Neuronal stem cell (in vitro differentiated cells): ENCODE data around the gene STARD13.

Experiments
- DNase-seq: peaks from one replicate; pipeline ENCODE4 v3.0.0-alpha.2; 2013; ENCODE audit warnings: low spot score
- H2AFZ ChIP-seq: one replicate; pipeline ENCODE4 v1.6.1; 2013; ENCODE audit warnings: mild to moderate bottlenecking, low read length, inconsistent platforms
- H2AK5ac ChIP-seq: 2 replicates; pipeline ENCODE4 v1.6.1; 2013; ENCODE audit warnings: low read depth, mild to moderate bottlenecking, inconsistent platforms, low read length, moderate library complexity, mixed read lengths
- H2BK120ac ChIP-seq: 2 replicates; pipeline ENCODE4 v1.6.1; 2013; ENCODE audit warnings: low read depth, mild to moderate bottlenecking, inconsistent platforms, low read length, moderate library complexity, mixed read lengths
- H2BK12ac ChIP-seq: one replicate; pipeline ENCODE4 v1.6.1; 2013; ENCODE audit warnings: low read length, inconsistent platforms
- H2BK15ac ChIP-seq: 2 replicates; pipeline ENCODE4 v1.6.1; 2013; ENCODE audit warnings: mild to moderate bottlenecking, low read length, inconsistent platforms, mixed read lengths
- H2BK5ac ChIP-seq: one replicate; pipeline ENCODE4 v1.6.1; 2013; ENCODE audit warnings: inconsistent platforms, mild to moderate bottlenecking, low read length, moderate library complexity
- H3K14ac ChIP-seq: one replicate; pipeline ENCODE4 v1.6.1; 2013; ENCODE audit warnings: low read length, inconsistent platforms
- H3K18ac ChIP-seq: 2 replicates; pipeline ENCODE4 v1.6.1; 2013; ENCODE audit warnings: low read length, inconsistent platforms
- H3K23ac ChIP-seq: 2 replicates; pipeline ENCODE4 v1.6.1; 2013; ENCODE audit warnings: low read depth, mild to moderate bottlenecking, mixed read lengths, low read length, inconsistent platforms; ENCODE audit not compliant: poor library complexity
- H3K27ac ChIP-seq: replicated peaks from 3 replicates; pipeline ENCODE4 v1.5.1; 2013; ENCODE audit warnings: low read length, inconsistent platforms
- H3K27me3 ChIP-seq, 3 experiments: 2 replicates each; pipeline ENCODE4 v1.6.1; 2013; ENCODE audit warnings: low read length in 3 of 3, mild to moderate bottlenecking in 2 of 3, inconsistent platforms in 1 of 3, low read depth in 1 of 3, mixed read lengths in 1 of 3, moderate library complexity in 1 of 3; ENCODE audit not compliant: control insufficient read depth in 3 of 3, insufficient read depth in 3 of 3
- H3K36me3 ChIP-seq, 2 donors: replicated peaks in 1 of 2; 2 replicates each; pipeline ENCODE4 v1.6.1; 2013; ENCODE audit warnings: low read length in 2 of 2; ENCODE audit not compliant: control insufficient read depth in 2 of 2, insufficient read depth in 2 of 2
- H3K4ac ChIP-seq: 2 replicates; pipeline ENCODE4 v1.6.1; 2013; ENCODE audit warnings: inconsistent platforms, mild to moderate bottlenecking, low read length, moderate library complexity
- H3K4me1 ChIP-seq, 2 donors: 1 replicate in 1 of 2; 2 replicates in 1 of 2; pipeline ENCODE4 v1.6.1; 2013; ENCODE audit warnings: low read length in 2 of 2, low read depth in 1 of 2; ENCODE audit not compliant: control insufficient read depth in 2 of 2, insufficient read depth in 1 of 2
- H3K4me2 ChIP-seq: one replicate; pipeline ENCODE4 v1.6.1; 2013; ENCODE audit warnings: mild to moderate bottlenecking, low read length, inconsistent platforms; ENCODE audit not compliant: insufficient read depth, poor library complexity, severe bottlenecking
- H3K4me3 ChIP-seq, 2 donors: 2 replicates each; pipeline ENCODE4 v1.5.1; 2013; ENCODE audit warnings: low read length in 2 of 2, mild to moderate bottlenecking in 2 of 2, inconsistent platforms in 1 of 2, moderate library complexity in 1 of 2
- H3K79me1 ChIP-seq: one replicate; pipeline ENCODE4 v1.6.1; 2013; ENCODE audit warnings: low read depth, mild to moderate bottlenecking, inconsistent platforms, low read length, moderate library complexity
- H3K9ac ChIP-seq: one replicate; pipeline ENCODE4 v1.6.1; 2013; ENCODE audit warnings: mild to moderate bottlenecking, low read depth, low read length, inconsistent platforms; ENCODE audit not compliant: poor library complexity
- H3K9me3 ChIP-seq, 2 donors: replicated peaks in 1 of 2; 2 replicates each; pipeline versions ENCODE3 to v1.6.1; 2013; ENCODE audit warnings: low read length in 2 of 2, mild to moderate bottlenecking in 2 of 2, inconsistent platforms in 1 of 2, low read depth in 1 of 2, mixed read lengths in 1 of 2, moderate library complexity in 1 of 2; ENCODE audit not compliant: control insufficient read depth in 2 of 2, insufficient read depth in 1 of 2
- H4K8ac ChIP-seq: one replicate; pipeline ENCODE4 v1.6.1; 2013; ENCODE audit warnings: low read depth, mild to moderate bottlenecking, inconsistent platforms, low read length, moderate library complexity
- H4K91ac ChIP-seq: one replicate; pipeline ENCODE4 v1.6.1; 2013; ENCODE audit warnings: low read length, low read depth, mild to moderate bottlenecking, inconsistent platforms; ENCODE audit not compliant: poor library complexity
- WGBS, 2 donors: extraction: QIAGEN DNeasy Blood & Tissue Kit; methylation state at CpG; one replicate each; pipeline ENCODE4 v1.1.7; 2013; ENCODE audit warnings: missing lambda C conversion rate in 2 of 2, mixed read lengths in 1 of 2; ENCODE audit not compliant: insufficient read length in 2 of 2, insufficient replicate concordance in 1 of 2; ENCODE audit errors: extremely low coverage in 2 of 2; 5-methylcytosine and 5-hydroxymethylcytosine counted together

Gene STARD13

DNA sequence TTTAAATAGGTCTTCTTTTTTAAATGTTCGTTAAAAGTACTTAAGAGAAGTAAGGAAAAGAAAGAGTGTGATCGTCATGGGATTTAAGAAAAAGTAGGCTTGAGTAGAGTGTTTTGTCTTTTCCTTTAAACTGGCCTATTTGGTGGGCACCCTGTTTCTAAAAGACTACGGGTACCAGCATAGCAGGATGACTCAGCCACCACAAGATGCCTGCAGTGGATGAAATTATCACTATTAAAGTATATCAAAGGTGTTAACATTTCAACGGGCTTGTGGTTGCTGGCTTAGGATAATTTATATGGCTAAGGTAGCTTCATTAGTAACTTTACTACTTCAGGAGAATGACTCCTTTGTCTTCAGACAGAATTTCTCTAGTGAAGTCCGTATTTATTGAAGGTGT is 112.6 kb downstream of the STARD13 start:
- no peak overlapping the region for H3K23ac ChIP-seq
- WGBS, 2 donors: 100% methylated on average over 1 of the region's 5 CpGs; no CpG with 5 or more reads in 1 of the 2 donors
- H3K18ac ChIP-seq: no peak overlapping the region
- H3K27me3 ChIP-seq: no peaks in the 10 kb centered on the region
- H3K4me1 ChIP-seq: no peaks in the 10 kb centered on the region
- H2BK5ac ChIP-seq: no peak overlapping the region
- no peak overlapping the region for H2AK5ac ChIP-seq
- no peak overlapping the region for H3K9ac ChIP-seq
- H3K79me1 ChIP-seq: no peaks in the 10 kb centered on the region
- H4K91ac ChIP-seq: no peak overlapping the region
- no peak overlapping the region for H2BK15ac ChIP-seq
- H3K36me3 ChIP-seq: no peaks in the 10 kb centered on the region
- no peak overlapping the region for H3K14ac ChIP-seq
- H2BK12ac ChIP-seq: no peak overlapping the region
- H2BK120ac ChIP-seq: no peak overlapping the region
- H3K27ac ChIP-seq: no peak overlapping the region
- no peak overlapping the region for H3K4me3 ChIP-seq
- no peak for DNase-seq
- no peak overlapping the region for H3K4ac ChIP-seq
- no peak overlapping the region for H4K8ac ChIP-seq
- H3K9me3 ChIP-seq: no peaks in the 10 kb centered on the region
- no peak overlapping the region for H2AFZ ChIP-seq
- no peak overlapping the region for H3K4me2 ChIP-seq

DNA sequence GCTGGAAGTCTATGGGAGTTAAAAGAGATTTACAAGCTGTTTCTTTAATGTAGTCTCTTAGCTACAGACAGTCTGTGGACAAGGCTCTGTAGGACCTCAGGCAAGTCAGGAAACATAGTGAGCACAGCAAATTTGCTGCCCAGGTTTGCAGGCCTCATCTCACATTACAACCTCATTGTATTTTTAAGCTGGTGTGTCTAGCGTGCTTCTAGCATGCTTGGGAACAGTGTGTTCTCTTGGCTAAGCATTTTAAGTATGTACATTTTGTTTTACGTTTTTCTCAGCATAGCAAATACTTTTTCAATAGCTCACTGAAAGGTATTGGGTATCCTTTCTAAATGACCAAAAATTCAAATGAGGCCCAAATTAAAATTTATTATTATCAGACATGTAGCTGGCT is 113.2 kb downstream of the STARD13 start:
- no peak overlapping the region for H2BK15ac ChIP-seq
- no peak overlapping the region for H3K4me3 ChIP-seq
- no peak overlapping the region for H4K8ac ChIP-seq
- H3K36me3 ChIP-seq: no peaks in the 10 kb centered on the region
- no peak overlapping the region for H3K4me2 ChIP-seq
- H2AK5ac ChIP-seq: no peak overlapping the region
- H2BK12ac ChIP-seq: no peak overlapping the region
- H3K18ac ChIP-seq: no peak overlapping the region
- no peak overlapping the region for H2BK120ac ChIP-seq
- H3K9me3 ChIP-seq: no peaks in the 10 kb centered on the region
- H3K9ac ChIP-seq: no peak overlapping the region
- H3K4ac ChIP-seq: no peak overlapping the region
- no CpG with 5 or more reads among the region's 2 CpGs for WGBS, 2 donors
- H2BK5ac ChIP-seq: no peak overlapping the region
- no peaks in the 10 kb centered on the region for H3K27me3 ChIP-seq
- DNase-seq: no peak
- H3K14ac ChIP-seq: no peak overlapping the region
- no peak overlapping the region for H3K23ac ChIP-seq
- H3K27ac ChIP-seq: no peak overlapping the region
- H4K91ac ChIP-seq: no peak overlapping the region
- no peaks in the 10 kb centered on the region for H3K79me1 ChIP-seq
- H3K4me1 ChIP-seq: no peaks in the 10 kb centered on the region
- H2AFZ ChIP-seq: no peak overlapping the region

- Histone ChIP-seq H3K4me1 (no peaks in the 10 kb centered on the region), H3K9ac (no peak overlapping the region), H3K4me3 (no peak overlapping the region), H2BK12ac (no peak overlapping the region), H4K8ac (no peak overlapping the region), H3K4me2 (no peak overlapping the region), H3K27me3 (no peaks in the 10 kb centered on the region), H2BK15ac (no peak overlapping the region), H4K91ac (no peak overlapping the region), H3K23ac (no peak overlapping the region), H3K9me3 (no peaks in the 10 kb centered on the region), H3K14ac (no peak overlapping the region), H3K36me3 (no peaks in the 10 kb centered on the region), H3K18ac (no peak overlapping the region), H2AK5ac (no peak overlapping the region), H2BK5ac (no peak overlapping the region), H2AFZ (no peak overlapping the region), H3K79me1 (no peaks in the 10 kb centered on the region), H3K4ac (no peak overlapping the region), H3K27ac (no peak overlapping the region), H2BK120ac (no peak overlapping the region)
- no peak for DNase-seq
- WGBS, 2 donors: no CpG with 5 or more reads among the region's 6 CpGs
Observed at GRCh38 chr13:33169273-33169980, 116.1 kb downstream of the STARD13 start.

GRCh38 chr13:33168321-33168960 is 117.1 kb downstream of the STARD13 start:
- no peak for DNase-seq
- no peak overlapping the region for H2BK5ac ChIP-seq
- no peaks in the 10 kb centered on the region for H3K9me3 ChIP-seq
- no peak overlapping the region for H2AFZ ChIP-seq
- WGBS, 2 donors: no CpG with 5 or more reads among the region's 5 CpGs
- H2BK12ac ChIP-seq: no peak overlapping the region
- H3K18ac ChIP-seq: no peak overlapping the region
- H3K27me3 ChIP-seq: no peaks in the 10 kb centered on the region
- H3K14ac ChIP-seq: no peak overlapping the region
- no peak overlapping the region for H3K23ac ChIP-seq
- no peak overlapping the region for H3K9ac ChIP-seq
- no peak overlapping the region for H3K4ac ChIP-seq
- H3K36me3 ChIP-seq: no peaks in the 10 kb centered on the region
- H3K79me1 ChIP-seq: no peaks in the 10 kb centered on the region
- H4K8ac ChIP-seq: no peak overlapping the region
- H3K4me3 ChIP-seq: no peak overlapping the region
- H2BK15ac ChIP-seq: no peak overlapping the region
- H3K4me2 ChIP-seq: no peak overlapping the region
- H4K91ac ChIP-seq: no peak overlapping the region
- no peak overlapping the region for H2AK5ac ChIP-seq
- H3K27ac ChIP-seq: no peak overlapping the region
- no peak overlapping the region for H2BK120ac ChIP-seq
- H3K4me1 ChIP-seq: no peaks in the 10 kb centered on the region
